Measurements from ENCODE around the gene BNIP5.
"Not testable (repeated sequence)": the region's sequence is repeated elsewhere in the genome, so short reads cannot be mapped to it uniquely, and the experiment has no call there.

The BNIP5 gene

DNA sequence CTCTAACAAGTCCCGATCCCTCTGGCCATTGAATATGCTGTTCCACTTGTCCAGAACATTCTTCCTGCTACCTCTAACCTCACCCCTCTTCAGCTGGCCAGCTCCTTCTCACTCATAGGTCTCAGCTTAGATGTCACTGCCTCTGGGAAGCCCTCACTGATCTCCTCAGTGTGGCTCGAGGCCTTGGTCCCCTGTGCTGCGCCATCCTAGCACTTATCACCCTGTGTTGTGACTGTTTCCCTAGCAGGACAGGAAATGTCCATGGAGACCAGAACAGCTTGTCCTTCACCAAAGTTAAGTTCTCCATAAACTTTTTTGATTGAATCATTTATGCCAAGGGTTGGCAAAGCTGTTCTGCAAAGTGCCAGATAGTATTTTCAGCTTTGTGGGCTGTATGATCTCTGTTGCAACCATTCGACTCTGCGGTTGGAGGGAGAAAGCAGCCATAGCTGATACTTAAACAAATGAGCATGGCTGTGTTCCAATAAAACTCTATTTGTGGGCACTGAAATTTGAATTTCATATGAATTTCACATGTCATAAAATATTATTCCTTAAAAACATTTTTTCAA lies 6.5 kb upstream of the BNIP5 start:
- intact Hi-C loops (cut with micrococcal nuclease), result no loop called here
- Mint-ChIP-seq H3K36me3 (ENCODE audit: low read depth) (no peaks in the 10 kb centered on the region), H3K4me1 (ENCODE audit: low read depth) (peaks cover 11% of the 10 kb centered on the region), H3K27me3 (peaks cover 28% of the 10 kb centered on the region), H3K4me3 (no peak overlapping the region), H3K27ac (no peak overlapping the region), H3K9me3 (no peaks in the 10 kb centered on the region)

DNA sequence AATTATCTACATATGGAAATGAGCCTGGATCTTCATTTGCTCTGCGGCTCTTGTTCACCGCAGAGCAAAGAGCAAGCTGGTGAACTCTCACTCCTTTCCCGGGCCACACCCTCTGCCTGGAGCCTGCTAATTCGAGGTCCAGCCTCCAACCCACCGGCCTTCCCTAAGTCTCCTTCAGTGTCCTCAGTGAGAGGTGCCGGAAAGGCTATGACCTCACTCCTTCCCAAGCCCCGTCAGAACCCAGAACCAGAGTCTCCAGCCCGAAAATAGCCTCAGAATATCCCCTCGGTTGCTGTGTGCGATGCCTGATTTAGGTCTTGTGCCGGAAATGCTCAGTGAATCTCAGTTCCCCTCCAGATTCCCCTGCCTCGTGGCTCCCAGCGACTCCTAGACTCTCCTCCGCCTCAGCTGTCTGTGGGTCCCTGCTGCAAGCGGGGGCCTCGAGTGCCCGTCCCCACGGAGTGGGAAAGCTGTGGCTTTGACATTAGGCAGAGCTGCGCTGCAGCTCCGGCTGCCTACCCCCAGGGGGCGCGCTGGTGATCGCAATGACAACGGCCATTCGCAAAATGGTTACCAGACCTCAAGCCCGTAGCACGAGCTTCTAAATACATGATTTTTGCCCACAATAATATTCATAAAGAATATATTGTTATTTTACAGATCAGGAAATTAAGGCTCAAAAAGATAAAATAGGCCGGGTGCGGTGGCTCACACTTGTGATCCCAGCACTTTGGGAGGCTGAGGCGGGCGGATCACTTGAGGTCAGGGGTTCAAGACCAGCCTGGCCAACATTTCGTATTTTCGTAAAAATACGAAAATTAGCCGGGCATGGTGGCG lies 4.1 kb upstream of the BNIP5 start:
- intact Hi-C loops (cut with micrococcal nuclease), result loop anchor here (2.0 kb wide), 1 partner anchor 20 kb away; no protein-coding TSS in a partner anchor
- peak overlapping the region; percentile 58 for H3K4me3 Mint-ChIP-seq
- peaks cover 32% of the 10 kb centered on the region for H3K27me3 Mint-ChIP-seq
- H3K27ac Mint-ChIP-seq, result peak overlapping the region; percentile 58
- no peaks in the 10 kb centered on the region for H3K36me3 Mint-ChIP-seq (ENCODE audit: low read depth)
- no peaks in the 10 kb centered on the region for H3K9me3 Mint-ChIP-seq
- peaks cover 17% of the 10 kb centered on the region for H3K4me1 Mint-ChIP-seq (ENCODE audit: low read depth)

DNA sequence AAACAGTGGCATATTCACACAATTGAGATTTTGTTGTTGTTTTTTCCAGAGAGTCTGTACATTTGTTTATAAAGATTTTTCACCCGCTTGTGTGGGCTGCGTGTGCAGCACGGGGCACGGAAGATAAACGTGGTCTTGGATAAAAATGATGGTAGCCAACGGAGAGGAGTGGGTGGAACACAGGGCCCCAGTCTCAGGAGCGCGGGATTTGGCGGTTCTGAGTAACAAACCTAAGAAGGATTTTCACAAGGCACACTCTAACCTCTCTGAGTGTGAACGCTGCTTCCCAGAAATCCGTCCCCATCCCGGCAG lies 3.6 kb upstream of the BNIP5 start:
- Mint-ChIP-seq H3K9me3 (no peaks in the 10 kb centered on the region), H3K36me3 (ENCODE audit: low read depth) (no peaks in the 10 kb centered on the region)

GRCh38 chr6:36339146-36339545 lies 2.5 kb upstream of the BNIP5 start:
- intact Hi-C loops (cut with micrococcal nuclease), result no loop called here
- Mint-ChIP-seq H3K27me3 (peaks cover 48% of the 10 kb centered on the region), H3K9me3 (no peaks in the 10 kb centered on the region)

More for the DNA sequence above, 3.6 kb upstream of the BNIP5 start:
- intact Hi-C loops (cut with micrococcal nuclease), result loop anchor here (2.0 kb wide), 1 partner anchor 21 kb away; no protein-coding TSS in a partner anchor
- H3K27ac Mint-ChIP-seq, result peak overlapping the region; percentile 58
- H3K4me1 Mint-ChIP-seq (ENCODE audit: low read depth), result peaks cover 17% of the 10 kb centered on the region
- H3K27me3 Mint-ChIP-seq, result peaks cover 37% of the 10 kb centered on the region
- no peak overlapping the region for H3K4me3 Mint-ChIP-seq

GRCh38 chr6:36338223-36338622 lies 1.5 kb upstream of the BNIP5 start:
- Mint-ChIP-seq H3K27me3 (peaks cover 55% of the 10 kb centered on the region), H3K4me1 (ENCODE audit: low read depth) (peaks cover 31% of the 10 kb centered on the region)
- H3K27ac Mint-ChIP-seq; intact Hi-C loops (cut with micrococcal nuclease); H3K9me3 Mint-ChIP-seq; H3K36me3 Mint-ChIP-seq (ENCODE audit: low read depth); H3K4me3 Mint-ChIP-seq: not testable (repeated sequence)

More at GRCh38 chr6:36339146-36339545, 2.5 kb upstream of the BNIP5 start:
- Mint-ChIP-seq H3K4me3 (no peak overlapping the region), H3K36me3 (ENCODE audit: low read depth) (no peaks in the 10 kb centered on the region), H3K27ac (no peak overlapping the region), H3K4me1 (ENCODE audit: low read depth) (peaks cover 29% of the 10 kb centered on the region)

DNA sequence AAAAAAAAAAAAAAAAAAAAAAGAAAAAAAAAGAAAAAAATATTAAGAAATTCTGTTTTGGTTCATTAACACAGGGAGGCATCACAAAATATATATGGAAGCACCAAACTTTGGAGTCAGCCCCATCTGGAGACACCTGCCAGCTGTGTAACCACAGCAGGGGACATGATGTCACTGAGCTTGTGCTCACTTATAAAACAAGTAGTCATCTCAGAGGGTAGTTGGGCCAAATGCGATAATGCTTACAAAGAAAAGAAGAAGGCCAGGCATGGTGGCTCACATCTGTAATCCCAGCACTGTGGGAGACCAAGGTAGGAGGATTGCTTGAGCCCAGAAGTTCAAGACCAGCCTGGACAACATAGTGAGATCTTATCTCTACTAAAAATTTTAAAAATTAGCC lies 1.1 kb upstream of the BNIP5 start:
- H3K36me3 Mint-ChIP-seq (ENCODE audit: low read depth), result no peaks in the 10 kb centered on the region
- no peaks in the 10 kb centered on the region for H3K9me3 Mint-ChIP-seq
- intact Hi-C loops (cut with micrococcal nuclease), result no loop called here
- H3K27ac Mint-ChIP-seq, result no peak overlapping the region
- H3K27me3 Mint-ChIP-seq, result peaks cover 59% of the 10 kb centered on the region
- H3K4me1 Mint-ChIP-seq (ENCODE audit: low read depth), result peaks cover 31% of the 10 kb centered on the region
- no peak overlapping the region for H3K4me3 Mint-ChIP-seq

- Mint-ChIP-seq H3K36me3 (ENCODE audit: low read depth) (no peaks in the 10 kb centered on the region), H3K27me3 (peaks cover 55% of the 10 kb centered on the region), H3K4me1 (ENCODE audit: low read depth) (peaks cover 31% of the 10 kb centered on the region), H3K27ac (no peak overlapping the region), H3K4me3 (no peak overlapping the region), H3K9me3 (no peaks in the 10 kb centered on the region)
- intact Hi-C loops (cut with micrococcal nuclease), result no loop called here
Observed at GRCh38 chr6:36336208-36336710, 429 bp downstream of the BNIP5 start.

GRCh38 chr6:36335465-36336207 lies 1.1 kb downstream of the BNIP5 start:
- Mint-ChIP-seq H3K9me3 (no peaks in the 10 kb centered on the region), H3K4me3 (no peak overlapping the region), H3K4me1 (ENCODE audit: low read depth) (peaks cover 27% of the 10 kb centered on the region), H3K27ac (no peak overlapping the region), H3K36me3 (ENCODE audit: low read depth) (no peaks in the 10 kb centered on the region), H3K27me3 (peaks cover 52% of the 10 kb centered on the region)
- intact Hi-C loops (cut with micrococcal nuclease), result no loop called here

DNA sequence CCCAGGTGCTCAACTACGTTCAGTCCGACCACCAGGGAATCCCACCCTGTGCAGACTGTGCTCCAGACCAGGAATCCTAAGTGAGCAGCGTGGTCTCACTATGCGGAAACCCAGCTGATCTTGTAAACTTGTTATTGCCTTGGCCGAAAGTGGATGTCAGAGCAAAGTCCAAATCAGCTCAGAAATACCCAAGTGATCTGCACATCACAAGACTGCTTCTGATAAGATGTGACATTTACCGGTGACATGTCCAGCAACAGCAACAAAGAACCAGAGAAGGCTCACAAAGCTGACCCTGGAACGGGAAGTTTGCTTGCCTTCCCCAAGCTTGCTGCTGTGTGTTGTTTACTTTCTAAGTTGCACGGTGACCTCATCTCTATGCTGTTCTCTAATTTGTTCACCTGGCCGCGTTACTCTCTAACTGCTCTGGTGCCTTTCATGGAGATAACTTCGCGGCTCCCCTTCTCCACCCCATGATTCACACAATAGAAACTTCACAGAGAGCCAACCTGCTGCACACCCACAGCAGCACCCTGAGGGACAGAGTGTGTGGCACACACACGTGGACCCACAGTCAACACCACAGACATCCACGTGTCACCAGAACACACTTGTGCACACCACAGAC lies 1.7 kb downstream of the BNIP5 start:
- intact Hi-C loops (cut with micrococcal nuclease), result no loop called here
- H3K27ac Mint-ChIP-seq, result no peak overlapping the region
- peaks cover 20% of the 10 kb centered on the region for H3K4me1 Mint-ChIP-seq (ENCODE audit: low read depth)
- peaks cover 45% of the 10 kb centered on the region for H3K27me3 Mint-ChIP-seq
- no peaks in the 10 kb centered on the region for H3K9me3 Mint-ChIP-seq
- no peak overlapping the region for H3K4me3 Mint-ChIP-seq
- no peaks in the 10 kb centered on the region for H3K36me3 Mint-ChIP-seq (ENCODE audit: low read depth)

DNA sequence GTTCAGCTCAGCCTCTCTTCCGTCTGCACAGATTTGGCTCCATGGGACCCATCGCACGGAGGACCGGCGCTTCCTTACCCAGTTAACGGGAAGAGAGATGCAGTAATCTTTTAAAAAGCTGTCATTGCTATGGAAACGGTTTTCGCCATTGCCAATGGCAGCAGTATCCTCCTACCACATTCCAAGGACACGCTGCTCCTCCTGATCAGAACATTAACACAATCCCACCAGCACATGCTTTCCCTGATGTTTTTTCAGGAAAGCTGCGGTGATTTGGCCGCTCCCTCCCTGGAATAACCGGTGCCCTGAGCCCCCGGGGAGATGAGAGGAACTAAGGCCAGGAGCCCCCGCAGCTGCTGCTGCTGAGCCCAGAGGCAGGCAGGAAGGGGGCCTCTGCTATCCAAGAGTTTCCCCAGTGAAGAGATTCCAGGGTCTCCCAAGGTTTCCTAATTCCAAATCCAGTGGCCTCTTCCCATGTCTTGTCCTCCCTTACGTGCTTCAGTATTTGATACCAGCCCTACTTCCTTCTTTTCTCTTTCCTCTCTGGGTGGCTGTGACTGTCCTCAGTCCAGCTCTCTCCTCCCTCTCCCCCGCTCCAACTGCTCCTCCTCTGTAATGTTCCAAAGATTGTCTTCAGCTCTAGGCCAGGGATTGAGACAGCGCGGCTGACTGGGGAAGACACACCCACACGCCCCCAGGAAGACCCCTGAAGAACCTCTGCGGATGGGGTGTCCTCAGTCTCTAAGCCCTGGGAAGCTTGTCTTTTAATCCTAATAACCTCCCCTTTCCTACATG lies 2.6 kb downstream of the BNIP5 start:
- Mint-ChIP-seq H3K27ac (no peak overlapping the region), H3K4me3 (no peak overlapping the region), H3K4me1 (ENCODE audit: low read depth) (peaks cover 25% of the 10 kb centered on the region), H3K36me3 (ENCODE audit: low read depth) (no peaks in the 10 kb centered on the region), H3K9me3 (no peaks in the 10 kb centered on the region), H3K27me3 (peaks cover 41% of the 10 kb centered on the region)
- intact Hi-C loops (cut with micrococcal nuclease), result no loop called here

GRCh38 chr6:36333171-36333895 lies 3.4 kb downstream of the BNIP5 start:
- Mint-ChIP-seq H3K4me3 (no peak overlapping the region), H3K27me3 (peaks cover 43% of the 10 kb centered on the region), H3K27ac (no peak overlapping the region)

GRCh38 chr6:36331381-36331780 lies 5.3 kb downstream of the BNIP5 start:
- Mint-ChIP-seq H3K9me3 (no peaks in the 10 kb centered on the region), H3K4me1 (ENCODE audit: low read depth) (peaks cover 27% of the 10 kb centered on the region), H3K36me3 (ENCODE audit: low read depth) (no peaks in the 10 kb centered on the region), H3K4me3 (no peak overlapping the region), H3K27me3 (peaks cover 43% of the 10 kb centered on the region), H3K27ac (no peak overlapping the region)
- intact Hi-C loops (cut with micrococcal nuclease), result no loop called here

More at GRCh38 chr6:36333171-36333895, 3.4 kb downstream of the BNIP5 start:
- no peaks in the 10 kb centered on the region for H3K9me3 Mint-ChIP-seq
- no peaks in the 10 kb centered on the region for H3K36me3 Mint-ChIP-seq (ENCODE audit: low read depth)
- intact Hi-C loops (cut with micrococcal nuclease), result no loop called here
- peaks cover 25% of the 10 kb centered on the region for H3K4me1 Mint-ChIP-seq (ENCODE audit: low read depth)

GRCh38 chr6:36330366-36330765 lies 6.3 kb downstream of the BNIP5 start:
- intact Hi-C loops (cut with micrococcal nuclease), result no loop called here
- Mint-ChIP-seq H3K27me3 (peaks cover 43% of the 10 kb centered on the region), H3K36me3 (ENCODE audit: low read depth) (no peaks in the 10 kb centered on the region), H3K4me1 (ENCODE audit: low read depth) (peaks cover 27% of the 10 kb centered on the region), H3K27ac (no peak overlapping the region), H3K4me3 (no peak overlapping the region), H3K9me3 (no peaks in the 10 kb centered on the region)
